ENCODE measurements around the gene KNTC1.

Gene KNTC1

GRCh38 chr12:122668268-122668667 is 141.2 kb downstream of the KNTC1 start:
- TF ChIP-seq FOXP2 (optimal IDR thresholded peaks at IDR 0.05; ENCODE audit: borderline replicate concordance, extremely low read depth, extremely low read length, insufficient read depth) (no peak), POLR2AphosphoS5 (IDR thresholded peaks at IDR 0.05; ENCODE audit: low read depth, low read length) (no peak), SIN3A (IDR thresholded peaks at IDR 0.05; ENCODE audit: borderline replicate concordance, insufficient read depth, low read length) (no peak), REST (IDR thresholded peaks at IDR 0.05; ENCODE audit: insufficient read depth in 1 of 2, low read depth in 2 of 2, low read length in 2 of 2) (no peak), TAF1 (IDR thresholded peaks at IDR 0.05; ENCODE audit: borderline replicate concordance, insufficient read depth, low read length) (no peak)

GRCh38 chr12:122669397-122670070 is 142.5 kb downstream of the KNTC1 start:
- TF ChIP-seq SIN3A (IDR thresholded peaks at IDR 0.05; ENCODE audit: borderline replicate concordance, insufficient read depth, low read length), result no peak
- no peak for TF ChIP-seq FOXP2 (optimal IDR thresholded peaks at IDR 0.05; ENCODE audit: borderline replicate concordance, extremely low read depth, extremely low read length, insufficient read depth)
- no peak for TF ChIP-seq POLR2AphosphoS5 (IDR thresholded peaks at IDR 0.05; ENCODE audit: low read depth, low read length)
- no peak for TF ChIP-seq REST (IDR thresholded peaks at IDR 0.05; ENCODE audit: insufficient read depth in 1 of 2, low read depth in 2 of 2, low read length in 2 of 2)
- TF ChIP-seq TAF1 (IDR thresholded peaks at IDR 0.05; ENCODE audit: borderline replicate concordance, insufficient read depth, low read length), result no peak

- TF ChIP-seq SIN3A (IDR thresholded peaks at IDR 0.05; ENCODE audit: borderline replicate concordance, insufficient read depth, low read length) (no peak), TAF1 (IDR thresholded peaks at IDR 0.05; ENCODE audit: borderline replicate concordance, insufficient read depth, low read length) (no peak), POLR2AphosphoS5 (IDR thresholded peaks at IDR 0.05; ENCODE audit: low read depth, low read length) (no peak), FOXP2 (optimal IDR thresholded peaks at IDR 0.05; ENCODE audit: borderline replicate concordance, extremely low read depth, extremely low read length, insufficient read depth) (no peak), REST (IDR thresholded peaks at IDR 0.05; ENCODE audit: insufficient read depth in 1 of 2, low read depth in 2 of 2, low read length in 2 of 2) (no peak)
Measured at GRCh38 chr12:122672515-122672914, 145.5 kb downstream of the KNTC1 start.

Data from PFSK-1 (cell line).